BJ (cell line): ENCODE measurements around the gene NUDT3. TPM values are rescaled to one million over a fixed set of nuclear protein-coding genes. Genes with fewer than 3 reads are reported as not detected.
"Not testable (repeated sequence)": the region's sequence is repeated elsewhere in the genome, so short reads cannot be mapped to it uniquely, and the experiment has no call there.

Experiments
- CTCF ChIA-PET: fragments of 350-600 bp; formaldehyde crosslinking; extraction: SDS; loops from one replicate; lab custom pipeline; 2021; ENCODE audit warnings: antibody characterized with exemption, inconsistent platforms; lab: Yijun Ruan, JAX
- POLR2A ChIA-PET: fragments of 300-600 bp; sonication (Branson Sonifier 250); formaldehyde crosslinking; extraction: SDS; loops from one replicate; lab custom pipeline; 2021; ENCODE audit warnings: antibody characterized with exemption; lab: Charles Lee
- DNase-seq: peaks from one replicate; pipeline ENCODE4 v3.0.0-alpha.2; 2011; ENCODE audit warnings: low read depth
- H3K27me3 ChIP-seq: 2 replicates; pipeline ENCODE4 v1.6.0; 2011; ENCODE audit warnings: low read length; ENCODE audit not compliant: control insufficient read depth, insufficient read depth
- H3K36me3 ChIP-seq: 2 replicates; pipeline ENCODE4 v1.5.1; 2011; ENCODE audit warnings: low read length; ENCODE audit not compliant: control insufficient read depth, insufficient read depth
- H3K4me3 ChIP-seq: 2 replicates; pipeline ENCODE4 v1.5.1; 2011; ENCODE audit warnings: low read depth, mild to moderate bottlenecking, control low read depth, low read length
- polyA plus RNA-seq: library from polyadenylated mRNA; depleted of rRNA; stranded (reverse); fragments of >200 nt; gene quantifications from 2 replicates; pipeline ENCODE4 v1.2.3, GENCODE V29; 2011
- TF ChIP-seq, protein P1 (sequence below): IDR thresholded peaks from 2 replicates; pipeline ENCODE4 v1.5.1; 2011; ENCODE audit warnings: low read depth, mild to moderate bottlenecking, control low read depth, inconsistent platforms, low read length, moderate library complexity; ENCODE audit not compliant: insufficient read depth

Gene NUDT3
- polyA plus RNA-seq, 1 experiment: 9.6 TPM

DNA sequence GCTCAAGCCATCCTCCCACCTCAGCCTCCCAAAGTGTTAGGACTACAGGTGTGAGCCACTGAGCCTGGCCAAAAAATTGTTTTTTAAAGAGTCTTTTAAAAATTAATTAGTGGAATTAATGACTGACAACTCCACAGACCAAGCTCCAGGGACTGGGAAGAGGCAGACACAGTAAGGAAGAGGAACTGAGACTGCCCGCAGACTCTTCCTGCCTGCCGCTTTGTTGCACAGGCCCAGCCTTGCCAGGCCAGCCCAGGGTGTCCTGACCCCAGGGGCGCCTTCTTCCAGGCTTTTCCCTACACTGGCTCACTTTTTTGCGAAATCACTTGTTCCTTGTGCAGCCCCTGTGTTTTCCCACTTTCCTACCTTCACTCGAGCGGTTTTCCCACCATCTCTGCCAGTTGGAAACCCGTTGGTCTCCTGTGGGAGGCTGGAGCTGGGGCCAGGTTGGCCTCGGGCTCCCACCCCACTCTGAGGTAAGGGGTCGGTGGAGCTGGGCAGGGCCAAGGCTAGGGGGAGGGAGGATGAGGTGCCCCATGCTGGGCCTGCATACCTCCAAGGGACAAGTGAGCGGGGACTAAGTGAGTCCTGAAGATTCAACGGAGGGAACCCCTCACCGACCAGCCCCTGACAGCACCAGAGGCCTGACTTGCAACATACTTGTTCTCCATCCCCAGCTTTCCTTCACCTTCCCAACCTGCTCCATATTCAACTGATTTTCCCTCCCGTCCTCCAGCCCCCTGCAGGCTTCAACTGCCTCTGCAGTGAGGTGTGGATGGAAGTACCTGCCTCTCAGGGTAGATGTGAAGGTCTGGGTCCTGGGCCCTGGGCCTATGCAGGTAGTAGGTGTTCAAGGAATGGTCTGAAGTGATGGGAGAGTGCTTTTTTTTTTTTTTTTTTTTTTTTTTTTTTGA, 120.2 kb downstream of the NUDT3 start:
- no peaks in the 10 kb centered on the region for H3K36me3 ChIP-seq
- CTCF ChIA-PET: interaction anchor here (0.6 to 1.3 kb wide), 4 partner anchors 11 to 1946 kb away, joined by 3 read pairs; no protein-coding TSS in a partner anchor
- TF ChIP-seq, protein P1, sequence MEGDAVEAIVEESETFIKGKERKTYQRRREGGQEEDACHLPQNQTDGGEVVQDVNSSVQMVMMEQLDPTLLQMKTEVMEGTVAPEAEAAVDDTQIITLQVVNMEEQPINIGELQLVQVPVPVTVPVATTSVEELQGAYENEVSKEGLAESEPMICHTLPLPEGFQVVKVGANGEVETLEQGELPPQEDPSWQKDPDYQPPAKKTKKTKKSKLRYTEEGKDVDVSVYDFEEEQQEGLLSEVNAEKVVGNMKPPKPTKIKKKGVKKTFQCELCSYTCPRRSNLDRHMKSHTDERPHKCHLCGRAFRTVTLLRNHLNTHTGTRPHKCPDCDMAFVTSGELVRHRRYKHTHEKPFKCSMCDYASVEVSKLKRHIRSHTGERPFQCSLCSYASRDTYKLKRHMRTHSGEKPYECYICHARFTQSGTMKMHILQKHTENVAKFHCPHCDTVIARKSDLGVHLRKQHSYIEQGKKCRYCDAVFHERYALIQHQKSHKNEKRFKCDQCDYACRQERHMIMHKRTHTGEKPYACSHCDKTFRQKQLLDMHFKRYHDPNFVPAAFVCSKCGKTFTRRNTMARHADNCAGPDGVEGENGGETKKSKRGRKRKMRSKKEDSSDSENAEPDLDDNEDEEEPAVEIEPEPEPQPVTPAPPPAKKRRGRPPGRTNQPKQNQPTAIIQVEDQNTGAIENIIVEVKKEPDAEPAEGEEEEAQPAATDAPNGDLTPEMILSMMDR: no peak
- H3K27me3 ChIP-seq: no peaks in the 10 kb centered on the region
- POLR2A ChIA-PET: no interaction called here
- H3K4me3 ChIP-seq: no peak overlapping the region
- DNase-seq: no peak

DNA sequence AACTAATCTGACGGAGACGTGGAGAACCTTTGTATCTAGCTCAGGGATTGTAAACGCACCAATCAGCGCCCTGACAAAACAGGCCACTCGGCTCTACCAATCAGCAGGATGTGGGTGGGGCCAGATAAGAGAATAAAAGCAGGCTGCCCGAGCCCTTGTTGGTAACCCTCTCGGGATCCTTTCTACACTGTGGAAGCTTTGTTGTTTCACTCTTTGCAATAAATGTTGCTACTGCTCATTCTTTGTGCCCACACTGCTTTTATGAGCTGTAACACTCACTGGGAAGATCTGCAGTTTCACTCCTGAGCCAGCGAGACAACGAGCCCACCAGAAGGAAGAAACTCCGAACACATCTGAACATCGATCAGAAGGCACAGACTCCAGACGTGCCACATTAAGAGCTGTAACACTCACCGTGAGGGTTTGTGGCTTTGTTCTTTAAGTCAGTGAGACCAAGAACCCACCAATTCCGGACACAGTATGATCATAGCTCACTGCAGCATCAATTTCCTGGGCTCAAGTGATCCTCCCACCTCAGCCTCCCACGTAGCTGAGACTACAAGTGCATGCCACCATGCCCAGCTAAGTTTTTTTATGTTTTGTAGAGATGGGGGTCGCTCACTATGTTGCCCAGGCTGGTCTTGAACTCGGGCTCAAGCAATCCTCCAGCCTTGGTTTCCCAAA, 122.7 kb downstream of the NUDT3 start:
- H3K4me3 ChIP-seq, DNase-seq, H3K36me3 ChIP-seq, POLR2A ChIA-PET, CTCF ChIA-PET, H3K27me3 ChIP-seq: not testable (repeated sequence)

DNA sequence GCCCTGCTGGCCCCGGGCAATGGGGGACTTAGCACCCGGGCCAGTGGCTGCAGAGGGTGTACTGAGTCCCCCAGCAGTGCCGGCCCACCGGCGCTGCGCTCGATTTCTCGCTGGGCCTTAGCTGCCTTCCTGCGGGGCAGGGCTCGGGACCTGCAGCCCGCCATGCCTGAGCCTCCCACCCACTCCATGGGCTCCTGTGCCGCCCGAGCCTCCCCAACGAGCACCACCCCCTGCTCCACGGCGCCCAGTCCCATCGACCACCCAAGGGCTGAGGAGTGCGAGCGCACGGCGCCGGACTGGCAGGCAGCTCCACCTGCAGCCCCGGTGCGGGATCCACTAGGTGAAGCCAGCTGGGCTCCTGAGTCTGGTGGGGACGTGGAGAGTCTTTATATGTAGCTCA, 123.3 kb downstream of the NUDT3 start:
- POLR2A ChIA-PET, DNase-seq, H3K4me3 ChIP-seq, H3K27me3 ChIP-seq, H3K36me3 ChIP-seq, CTCF ChIA-PET: not testable (repeated sequence)

DNA sequence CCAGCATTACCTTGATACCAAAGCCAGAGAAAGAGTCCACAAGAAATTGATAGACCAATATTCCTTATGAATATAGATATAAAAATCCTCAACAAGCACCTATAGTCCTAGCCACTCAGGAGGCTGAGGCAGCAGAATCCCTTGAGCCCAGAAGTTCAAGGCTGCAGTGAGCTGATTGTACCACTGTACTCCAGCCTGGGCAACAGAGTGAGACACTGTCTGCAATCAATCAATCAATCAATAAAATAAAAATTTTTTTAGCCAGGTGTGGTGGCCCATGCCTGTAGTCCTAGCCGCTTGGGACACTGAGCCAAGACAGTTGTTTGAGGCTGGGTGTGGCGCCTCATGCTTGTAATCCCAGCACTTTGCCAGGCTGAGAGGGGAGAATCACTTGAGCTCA, 124.7 kb downstream of the NUDT3 start:
- no peaks in the 10 kb centered on the region for H3K36me3 ChIP-seq
- TF ChIP-seq, protein P1: no peak
- ChIA-PET CTCF (no interaction called here), POLR2A (interaction anchor here (0.6 kb wide), 1 partner anchor 127 kb away, joined by 5 read pairs; no protein-coding TSS in a partner anchor)
- no peak overlapping the region for H3K4me3 ChIP-seq
- DNase-seq: no peak
- H3K27me3 ChIP-seq: no peaks in the 10 kb centered on the region

DNA sequence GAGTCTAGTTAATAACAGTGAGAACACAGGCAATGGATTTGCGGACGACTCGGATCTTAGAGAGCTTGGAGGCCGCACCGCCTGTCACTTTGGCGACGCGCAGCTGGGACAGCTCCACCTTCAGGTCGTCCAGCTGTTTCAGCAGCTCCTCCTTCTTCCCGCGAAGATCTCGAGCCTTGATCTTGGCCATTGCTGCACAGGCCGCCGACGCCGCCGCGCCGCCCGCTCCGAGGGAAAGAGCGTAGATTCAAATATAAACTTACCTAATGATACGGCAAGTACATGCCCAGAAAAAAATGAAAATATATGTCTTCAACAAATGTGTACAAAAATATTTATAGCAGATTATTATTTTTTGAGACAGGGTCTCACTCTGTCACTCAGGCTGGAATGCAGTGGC, 129.0 kb downstream of the NUDT3 start:
- DNase-seq, CTCF ChIA-PET: not testable (repeated sequence)

DNA sequence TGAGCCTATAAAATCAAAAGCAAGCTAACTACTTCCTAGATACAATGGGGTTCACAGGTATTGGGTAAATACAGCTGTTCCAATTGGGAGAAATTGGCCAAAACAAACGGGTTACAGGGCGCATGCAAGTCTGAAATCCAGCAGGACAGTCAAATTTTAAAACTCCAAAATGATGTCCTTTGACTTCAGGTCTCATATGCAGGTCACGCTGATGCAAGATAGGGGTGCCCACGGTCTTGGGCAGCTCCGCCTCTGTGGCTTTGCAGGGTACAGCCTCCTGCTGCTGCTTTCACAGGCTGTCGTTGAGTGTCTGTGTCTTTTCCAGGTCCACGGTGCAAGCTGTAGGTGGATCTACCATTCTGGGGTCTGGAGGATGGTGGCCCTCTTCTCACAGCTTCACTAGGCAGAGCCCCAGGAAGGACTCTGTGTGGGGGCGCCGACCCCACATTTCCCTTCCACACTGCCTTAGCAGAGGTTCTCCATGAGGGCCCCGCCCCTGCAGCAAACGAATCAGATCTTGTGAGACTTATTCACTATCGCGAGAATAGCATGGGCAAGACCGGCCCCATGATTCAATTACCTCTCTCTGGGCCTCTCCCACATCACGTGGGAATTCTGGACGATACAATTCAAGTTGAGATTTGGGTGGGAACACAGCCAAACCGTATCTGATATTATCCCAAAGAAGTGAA, 131.7 kb downstream of the NUDT3 start:
- Histone ChIP-seq H3K4me3 (no peak overlapping the region), H3K27me3 (no peaks in the 10 kb centered on the region), H3K36me3 (no peaks in the 10 kb centered on the region)
- CTCF ChIA-PET: interaction anchor here (1.6 kb wide), 1 partner anchor 11 kb away, joined by 6 read pairs; the partner anchor contains the start of gene SMIM29
- TF ChIP-seq, protein P1: no peak
- POLR2A ChIA-PET: no interaction called here
- DNase-seq: no peak

More for the DNA sequence above, 129.0 kb downstream of the NUDT3 start:
- H3K27me3 ChIP-seq, POLR2A ChIA-PET, H3K36me3 ChIP-seq, H3K4me3 ChIP-seq: not testable (repeated sequence)
